GM19467 (cell line): ENCODE results near the gene OR6C68.
"Not testable (repeated sequence)": the region's sequence is repeated elsewhere in the genome, so short reads cannot be mapped to it uniquely, and the experiment has no call there.

Experiments
- ATAC-seq: cut with Tn5 transposase; IDR thresholded peaks from one replicate; pipeline ENCODE4 v1.9.1; 2021; ENCODE audit warnings: mild to moderate bottlenecking, moderate library complexity; ENCODE audit not compliant: unreplicated experiment

OR6C68 gene

GRCh38 chr12:55492078-55492477 lies at the start of gene OR6C68:
TSS of gene OR6C68 (plus strand) at chr12:55492378. CDS start at chr12:55492378, 0 bp downstream.
- ATAC-seq, result no peak

- no peak for ATAC-seq
Measured at GRCh38 chr12:55443776-55444175, 48.4 kb upstream of the OR6C68 start, which contains the start of gene OR6C2. TSS of gene OR6C2 (plus strand) at chr12:55444076. CDS start at chr12:55452214, 8,138 bp downstream.

- ATAC-seq, result no peak
Measured at GRCh38 chr12:55445357-55445756, 46.8 kb upstream of the OR6C68 start.

- ATAC-seq, result no peak
Measured at GRCh38 chr12:55446326-55446725, 45.9 kb upstream of the OR6C68 start.

GRCh38 chr12:55448825-55449224 lies 43.4 kb upstream of the OR6C68 start:
- no peak for ATAC-seq

GRCh38 chr12:55464926-55465325 lies 27.3 kb upstream of the OR6C68 start:
- ATAC-seq, result not testable (repeated sequence)

- ATAC-seq, result no peak
Measured at GRCh38 chr12:55467836-55468235, 24.3 kb upstream of the OR6C68 start.

- ATAC-seq, result no peak
Measured at GRCh38 chr12:55469291-55469690, 22.9 kb upstream of the OR6C68 start.

- no peak for ATAC-seq
Measured at GRCh38 chr12:55470088-55470829, 21.9 kb upstream of the OR6C68 start, which contains the start of gene OR6C70. TSS of gene OR6C70 (minus strand) at chr12:55470138. CDS start at chr12:55470138, 0 bp downstream.

- no peak for ATAC-seq
Measured at GRCh38 chr12:55472264-55472663, 19.9 kb upstream of the OR6C68 start.

GRCh38 chr12:55479136-55479535 lies 13.0 kb upstream of the OR6C68 start:
- ATAC-seq, result not testable (repeated sequence)

GRCh38 chr12:55484284-55484683 lies 7.9 kb upstream of the OR6C68 start:
- ATAC-seq, result not testable (repeated sequence)

GRCh38 chr12:55495490-55495889 lies 3.3 kb downstream of the OR6C68 start:
- no peak for ATAC-seq

- no peak for ATAC-seq
Measured at GRCh38 chr12:55499231-55499630, 7.1 kb downstream of the OR6C68 start.

GRCh38 chr12:55499810-55500252 lies 7.7 kb downstream of the OR6C68 start:
- no peak for ATAC-seq

- no peak for ATAC-seq
Measured at GRCh38 chr12:55501601-55502000, 9.4 kb downstream of the OR6C68 start.

- no peak for ATAC-seq
Measured at GRCh38 chr12:55515696-55516095, 23.5 kb downstream of the OR6C68 start.

- ATAC-seq, result no peak
Measured at GRCh38 chr12:55516391-55516790, 24.2 kb downstream of the OR6C68 start.
